ENCODE data around the gene EXOC2.

- TF ChIP-seq CTCF (IDR thresholded peaks at IDR 0.05; ENCODE audit: low read depth, low read length) (no peak), EZH2phosphoT487 (IDR thresholded peaks at IDR 0.05; ENCODE audit: low read depth) (no peak)
These were observed 110.6 kb downstream of the EXOC2 start for GRCh38 chr6:582370-582769.
